Activated CD4-positive, alpha-beta T cell treated with anti-CD3 and anti-CD28 coated beads, Interleukin-2, amount 50 U/mL, for 48 hours (primary cell): ENCODE measurements around the gene KRT17.
"Not testable (repeated sequence)": the region's sequence is repeated elsewhere in the genome, so short reads cannot be mapped to it uniquely, and the experiment has no call there.

Experiments used
- DNase-seq, 2 experiments: peaks; one replicate each; pipeline ENCODE4 v3.0.0-alpha.2; 2020

Gene KRT17

GRCh38 chr17:41633556-41634199 lies 9.3 kb upstream of the KRT17 start:
- no peak for DNase-seq

DNA sequence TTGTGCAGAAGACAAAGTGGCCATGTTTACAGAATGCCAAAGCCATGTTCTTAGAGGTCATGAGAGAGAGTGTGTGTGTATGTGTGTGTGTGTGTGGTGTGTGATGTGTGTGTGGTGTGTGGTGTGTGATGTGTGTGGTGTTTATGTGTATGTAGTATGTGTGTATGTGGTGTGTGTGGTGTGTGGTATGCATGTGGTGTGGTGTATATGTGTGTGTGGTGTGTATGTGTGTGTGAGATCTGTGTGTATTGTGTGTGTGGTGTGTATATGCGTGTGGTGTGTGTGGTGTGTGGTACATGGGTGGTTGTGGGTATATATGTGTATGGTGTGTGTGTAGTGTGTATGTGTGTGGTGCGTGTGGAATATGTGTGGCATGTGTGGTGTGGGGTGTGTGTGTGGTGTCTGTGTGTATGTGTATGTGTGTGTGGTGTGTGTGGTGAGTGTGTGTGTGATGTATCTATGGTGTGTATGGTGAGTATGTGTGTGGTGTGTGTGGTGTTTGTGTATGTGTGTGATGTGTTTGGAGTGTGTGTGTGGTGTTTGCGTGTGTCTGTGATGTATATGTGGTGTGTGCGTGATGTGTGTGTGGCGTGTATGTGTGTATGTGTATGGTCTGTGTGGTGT lies 8.2 kb upstream of the KRT17 start:
- DNase-seq = no peak

DNA sequence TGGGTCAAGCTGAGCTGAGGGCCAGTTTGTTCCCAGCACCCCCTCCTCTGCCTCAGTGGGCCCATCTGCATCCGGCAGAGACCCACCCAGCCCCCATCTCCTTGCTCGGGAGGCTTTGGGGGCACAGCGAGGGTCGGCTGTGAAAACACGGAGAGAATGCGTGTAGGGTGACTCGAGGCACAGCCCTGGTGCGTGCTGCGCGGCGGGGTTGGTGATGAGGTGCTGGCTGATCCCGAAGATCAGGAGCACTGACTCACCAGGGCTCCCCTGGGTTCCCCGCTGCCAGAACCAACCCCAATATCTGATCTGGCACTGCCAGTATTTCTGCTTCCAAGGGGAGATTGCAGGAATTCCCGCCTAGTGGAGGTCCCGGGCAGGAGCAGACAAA lies 7.5 kb upstream of the KRT17 start:
- no peak for DNase-seq

GRCh38 chr17:41631025-41631897 lies 6.9 kb upstream of the KRT17 start:
- no peak for DNase-seq

- no peak for DNase-seq
Observed at GRCh38 chr17:41629826-41630670, 5.7 kb upstream of the KRT17 start.

GRCh38 chr17:41629316-41629715 lies 4.9 kb upstream of the KRT17 start:
- DNase-seq = no peak

DNA sequence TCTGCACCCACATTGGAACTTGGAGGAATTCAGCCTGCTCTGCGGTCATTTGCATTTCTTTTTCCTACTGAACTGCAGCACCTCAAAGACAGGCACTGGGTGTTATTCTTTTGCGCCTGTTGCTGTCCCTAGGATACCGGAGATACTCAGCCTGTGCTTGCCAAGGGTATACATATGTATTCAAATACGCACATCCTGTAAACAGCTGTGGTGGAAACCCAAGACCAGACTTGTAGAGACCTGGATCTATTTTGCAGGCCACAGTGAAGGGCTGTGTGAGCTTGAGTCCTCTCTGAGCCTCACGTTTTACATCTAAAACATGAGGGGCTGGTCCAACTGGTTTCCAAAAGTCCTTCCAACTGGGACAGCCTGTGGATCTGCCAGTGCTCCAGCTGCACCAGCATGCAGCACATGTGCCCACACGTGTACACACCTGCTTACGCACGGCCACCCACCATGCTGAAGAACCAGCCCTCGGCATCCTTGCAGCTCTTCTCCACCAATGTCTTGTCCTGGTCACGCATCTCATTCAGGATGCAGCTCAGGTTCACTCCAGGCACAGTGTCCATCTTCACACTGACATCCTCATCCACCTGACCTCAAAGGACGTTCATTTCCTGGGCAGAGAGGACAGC lies 4.4 kb upstream of the KRT17 start:
- not testable (repeated sequence) for DNase-seq

DNA sequence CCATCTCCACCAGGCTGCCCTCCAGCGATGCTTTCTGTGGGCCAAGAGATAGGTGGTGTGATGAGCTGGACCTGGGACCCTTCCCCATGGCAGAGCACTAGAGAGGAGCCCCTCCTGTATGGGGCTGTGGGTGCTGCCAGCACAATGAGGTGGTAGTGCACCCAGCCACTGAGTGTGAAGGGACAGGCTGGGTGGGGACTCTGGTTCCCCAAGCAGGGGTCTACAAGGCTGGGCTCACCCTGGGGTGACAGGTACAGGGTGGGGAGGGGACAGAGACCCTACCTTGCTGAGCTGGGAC lies 3.6 kb upstream of the KRT17 start:
- DNase-seq = not testable (repeated sequence)

DNA sequence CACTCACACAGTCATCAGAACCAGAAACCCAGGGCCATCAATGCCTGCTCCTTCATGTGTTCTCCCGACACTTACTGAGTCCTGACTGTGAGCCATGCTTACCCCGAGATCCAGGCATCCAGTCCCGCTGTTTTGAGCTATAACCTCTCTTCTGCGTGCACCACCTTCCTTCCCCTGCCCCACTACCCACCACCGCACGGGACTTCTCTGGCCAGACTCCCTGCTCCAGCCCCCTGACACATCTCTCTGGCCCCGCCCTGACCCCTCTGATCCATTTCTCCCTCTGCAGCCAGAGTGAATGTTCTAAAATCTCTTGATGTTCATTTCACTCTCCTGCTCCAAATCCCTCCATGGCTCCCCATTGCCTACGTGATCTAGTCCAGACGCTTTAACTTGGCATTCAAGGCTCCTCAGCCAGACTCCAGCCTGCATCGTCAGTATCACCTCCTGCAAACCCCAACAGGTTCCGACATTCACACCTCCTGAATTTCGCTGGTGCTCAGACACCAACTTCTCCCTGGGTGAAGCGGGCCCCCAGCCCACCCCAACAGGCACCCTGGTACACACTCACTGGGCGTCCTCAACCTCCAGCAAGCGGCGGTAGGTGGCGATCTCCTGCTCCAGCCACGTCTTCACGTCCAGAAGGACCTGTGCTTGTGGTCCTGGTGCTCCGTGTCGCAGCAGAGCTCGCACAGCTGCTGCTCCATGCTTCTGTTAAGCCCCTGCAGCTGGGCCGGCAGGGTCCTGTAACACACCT lies 3.1 kb upstream of the KRT17 start:
- DNase-seq = no peak

- not testable (repeated sequence) for DNase-seq
Observed at GRCh38 chr17:41626914-41627295, 2.5 kb upstream of the KRT17 start.

- DNase-seq = not testable (repeated sequence)
Observed at GRCh38 chr17:41626028-41626913, 1.9 kb upstream of the KRT17 start.

GRCh38 chr17:41625602-41626001 lies 1.2 kb upstream of the KRT17 start:
- DNase-seq = no peak

DNA sequence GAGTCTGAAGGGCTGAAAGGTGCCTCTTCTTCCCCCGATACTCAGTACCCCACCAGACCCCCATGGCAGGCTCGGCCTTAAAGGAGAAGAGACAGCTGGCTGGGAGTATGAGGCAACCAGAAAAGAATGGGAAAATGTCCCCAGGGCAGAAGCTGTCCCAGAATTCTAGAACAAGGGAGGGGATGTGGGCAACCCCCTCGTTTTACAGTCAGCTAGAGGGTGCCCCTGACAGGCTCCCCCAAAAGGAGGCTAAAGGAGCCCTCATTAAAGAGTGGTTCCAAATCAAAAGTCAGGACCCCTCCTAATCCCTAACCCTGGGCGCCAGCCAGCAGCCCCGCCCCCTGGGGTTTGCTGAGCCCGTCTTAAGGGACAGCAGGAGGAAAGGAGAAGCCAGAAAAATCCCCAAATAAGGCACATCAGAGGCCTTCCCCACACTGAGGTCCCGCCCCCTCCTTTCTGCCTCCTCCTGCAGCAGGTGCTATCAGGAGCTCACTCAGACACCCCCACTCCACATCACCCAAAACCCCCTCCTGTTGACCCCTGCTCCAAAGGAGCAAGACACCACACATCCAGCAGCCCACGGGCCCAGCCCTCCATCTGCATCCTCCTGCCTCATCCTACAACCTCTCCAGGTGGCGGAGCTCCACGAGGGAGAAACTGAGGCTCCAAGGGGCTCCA lies 1.1 kb downstream of the KRT17 start:
- DNase-seq = not testable (repeated sequence)

DNA sequence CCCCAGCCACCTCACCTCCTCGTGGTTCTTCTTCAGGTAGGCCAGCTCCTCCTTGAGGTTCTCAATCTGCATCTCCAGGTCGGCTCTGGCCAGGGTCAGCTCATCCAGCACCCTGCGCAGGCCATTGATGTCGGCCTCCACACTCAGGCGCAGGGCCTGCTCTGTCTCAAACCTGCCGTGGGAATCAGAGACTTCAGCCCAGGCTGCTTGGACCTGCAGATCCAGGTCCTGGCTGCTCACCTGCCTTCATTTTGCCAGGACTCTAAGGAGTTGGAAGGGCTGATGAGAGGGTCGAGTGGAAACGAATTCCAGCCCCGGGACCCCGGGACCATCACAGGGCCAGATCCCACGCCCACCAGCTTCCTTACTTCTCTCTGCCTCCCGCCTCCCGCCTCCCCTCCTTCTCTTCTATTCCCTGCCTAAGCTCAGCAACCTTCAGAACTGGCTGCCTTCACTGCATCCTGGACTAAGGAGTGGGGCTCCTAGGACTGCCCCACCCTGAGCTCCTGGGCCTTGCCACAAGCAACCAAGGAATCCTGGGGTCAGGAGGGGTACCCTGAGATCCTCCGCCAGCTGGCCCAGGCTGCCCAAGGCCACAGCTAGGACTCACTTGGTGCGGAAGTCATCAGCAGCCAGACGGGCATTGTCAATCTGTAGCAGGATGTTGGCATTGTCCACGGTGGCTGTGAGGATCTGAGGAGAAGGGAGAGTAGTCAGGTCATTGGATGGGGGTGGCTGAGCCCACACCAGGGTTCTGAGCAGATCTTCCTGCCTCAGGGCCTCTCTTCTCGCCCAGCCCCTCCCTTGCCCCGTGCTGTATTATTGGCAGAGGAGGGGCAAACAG lies 1.8 kb downstream of the KRT17 start:
- DNase-seq = not testable (repeated sequence)

GRCh38 chr17:41621916-41622315 lies 2.5 kb downstream of the KRT17 start:
- DNase-seq = no peak

- not testable (repeated sequence) for DNase-seq
Observed at GRCh38 chr17:41621435-41621817, 2.9 kb downstream of the KRT17 start.

DNA sequence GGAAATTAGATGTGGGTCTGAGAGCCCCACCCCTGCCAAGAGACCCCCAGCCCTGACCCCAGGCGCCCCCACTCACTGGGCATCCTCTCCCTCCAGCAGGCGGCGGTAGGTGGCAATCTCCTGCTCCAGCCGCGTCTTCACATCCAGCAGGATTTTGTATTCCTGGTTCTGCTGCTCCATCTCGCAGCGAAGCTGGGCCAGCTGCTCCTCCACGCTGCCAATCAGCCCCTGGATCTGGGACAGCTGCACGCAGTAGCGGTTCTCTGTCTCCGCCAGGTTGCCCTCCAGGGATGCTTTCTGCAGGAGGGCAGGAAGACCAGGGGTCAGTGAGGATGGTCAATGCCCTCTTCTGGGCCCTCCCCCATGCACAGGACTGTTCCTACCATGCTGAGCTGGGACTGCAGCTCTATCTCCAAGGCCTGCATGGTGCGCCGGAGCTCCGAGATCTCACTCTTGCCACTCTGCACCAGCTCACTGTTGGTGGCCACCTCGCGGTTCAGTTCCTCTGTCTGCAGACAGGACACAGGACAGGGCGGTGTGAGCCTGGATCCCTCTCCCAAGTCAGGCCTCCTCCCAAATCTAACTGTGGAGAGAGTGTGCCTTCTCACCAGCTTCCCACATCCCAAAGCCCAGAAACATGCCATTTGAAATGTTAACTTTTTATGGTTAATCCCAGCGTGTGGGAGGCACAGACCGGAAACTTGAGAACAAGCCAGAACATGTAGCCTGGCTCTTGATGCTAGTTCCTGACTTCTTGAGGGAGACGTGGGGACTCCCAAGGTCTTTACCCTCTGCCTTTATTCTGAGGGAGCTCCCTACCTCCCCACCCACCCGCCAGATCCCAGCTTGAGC lies 3.6 kb downstream of the KRT17 start:
- DNase-seq = no peak

DNA sequence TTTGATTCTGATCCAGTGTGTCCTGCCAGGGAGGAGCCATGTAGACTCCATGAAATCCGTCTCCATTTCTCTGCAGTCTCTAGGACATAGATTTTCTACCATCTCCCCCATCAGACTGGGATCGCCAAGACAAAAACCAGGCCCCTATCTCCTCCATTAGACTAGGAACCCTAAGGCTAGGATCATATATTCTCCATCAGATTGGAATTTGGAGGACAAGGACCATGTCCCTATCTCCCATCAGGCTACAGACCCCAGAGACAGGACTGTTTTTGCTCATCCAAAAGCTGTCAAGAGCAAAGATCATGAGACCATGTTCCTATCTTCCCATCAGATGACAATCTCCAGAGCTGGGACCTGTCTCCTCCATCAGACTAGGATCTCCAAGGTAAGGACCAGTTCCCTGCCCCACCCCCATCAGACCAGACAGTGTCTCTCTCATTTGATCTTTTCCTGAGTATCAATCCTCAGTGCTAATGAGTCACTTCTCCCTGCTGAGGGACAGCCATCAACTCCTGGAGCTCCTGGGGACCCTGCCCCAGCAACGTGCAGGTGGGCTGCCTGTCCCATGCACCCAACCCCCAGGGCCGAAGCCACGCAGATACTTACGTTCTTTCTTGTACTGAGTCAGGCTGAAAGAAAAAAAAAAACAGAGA lies 4.3 kb downstream of the KRT17 start:
- DNase-seq = not testable (repeated sequence)
